AG04450 (cell line): Measurements from ENCODE around the gene MOXD1. TPM values are rescaled to one million over a fixed set of nuclear protein-coding genes. Genes with fewer than 3 reads are reported as not detected.
"Not testable (repeated sequence)": the region's sequence is repeated elsewhere in the genome, so short reads cannot be mapped to it uniquely, and the experiment has no call there.

Source experiments
- CTCF ChIA-PET: fragments of 300-600, 350-600 bp; formaldehyde crosslinking; extraction: SDS; loops from one replicate; lab custom pipeline; 2022; ENCODE audit warnings: antibody characterized with exemption, inconsistent platforms; lab: Charles Lee
- POLR2A ChIA-PET: fragments of 350-600 bp; formaldehyde crosslinking; extraction: SDS; loops from one replicate; lab custom pipeline; 2021; ENCODE audit warnings: antibody characterized with exemption, inconsistent platforms; lab: Yijun Ruan, JAX
- DNase-seq: peaks from one replicate; pipeline ENCODE4 v3.0.0-alpha.2; 2011; ENCODE audit warnings: low read depth, low spot score
- H3K27ac ChIP-seq: one replicate; pipeline ENCODE4 v1.5.1; 2012; ENCODE audit warnings: low read depth, low read length, control low read depth
- H3K27me3 ChIP-seq: one replicate; pipeline ENCODE4 v1.6.0; 2012; ENCODE audit warnings: low read length; ENCODE audit not compliant: control insufficient read depth, insufficient read depth
- H3K4me3 ChIP-seq: 2 replicates; pipeline ENCODE4 v1.5.1; 2011; ENCODE audit warnings: mild to moderate bottlenecking, low read depth, low read length, control low read depth
- H3K9me3 ChIP-seq: 2 replicates; pipeline ENCODE4 v1.5.1; 2012; ENCODE audit warnings: low read length; ENCODE audit not compliant: control insufficient read depth, insufficient read depth
- polyA plus RNA-seq: library from polyadenylated mRNA; depleted of rRNA; stranded (reverse); fragments of >200 nt; gene quantifications from 2 replicates; pipeline ENCODE4 v1.2.3, GENCODE V29; 2011
- TF ChIP-seq, protein P1 (sequence below): IDR thresholded peaks from 2 replicates; pipeline ENCODE4 v1.5.1; 2011; ENCODE audit warnings: low read depth, low read length, control low read depth, inconsistent platforms

The MOXD1 gene
- polyA plus RNA-seq, 1 experiment: 67.5 TPM

DNA sequence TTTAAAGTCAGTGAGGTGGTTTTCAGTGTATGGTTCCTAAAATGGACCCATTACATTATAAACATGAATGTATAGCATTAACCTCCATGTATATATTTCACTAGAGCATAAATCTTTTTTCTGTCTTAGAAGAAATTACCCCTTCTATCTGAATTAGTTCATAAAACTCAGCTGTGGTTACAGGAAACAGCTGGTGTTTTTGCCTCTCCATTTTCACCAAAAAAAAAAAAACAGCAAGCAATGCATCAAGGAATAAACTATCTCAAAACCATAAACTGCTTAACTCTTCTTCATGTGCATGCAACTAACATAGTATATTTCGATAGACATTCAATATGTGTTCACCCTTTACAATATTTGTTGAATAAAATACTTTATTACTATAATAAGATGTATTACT lies 40.2 kb downstream of the MOXD1 start:
- Histone ChIP-seq H3K4me3 (no peak overlapping the region), H3K27ac (no peak overlapping the region), H3K9me3 (no peaks in the 10 kb centered on the region), H3K27me3 (no peaks in the 10 kb centered on the region)
- no peak for DNase-seq
- ChIA-PET CTCF (interaction anchor here (0.6 to 1.5 kb wide), 3 partner anchors 63 to 81 kb away, joined by 3 to 4 read pairs (median 3); no protein-coding TSS in a partner anchor), POLR2A (interaction anchor here (0.6 kb wide), 1 partner anchor 27 kb away, joined by 4 read pairs; no protein-coding TSS in a partner anchor)
- TF ChIP-seq, protein P1, sequence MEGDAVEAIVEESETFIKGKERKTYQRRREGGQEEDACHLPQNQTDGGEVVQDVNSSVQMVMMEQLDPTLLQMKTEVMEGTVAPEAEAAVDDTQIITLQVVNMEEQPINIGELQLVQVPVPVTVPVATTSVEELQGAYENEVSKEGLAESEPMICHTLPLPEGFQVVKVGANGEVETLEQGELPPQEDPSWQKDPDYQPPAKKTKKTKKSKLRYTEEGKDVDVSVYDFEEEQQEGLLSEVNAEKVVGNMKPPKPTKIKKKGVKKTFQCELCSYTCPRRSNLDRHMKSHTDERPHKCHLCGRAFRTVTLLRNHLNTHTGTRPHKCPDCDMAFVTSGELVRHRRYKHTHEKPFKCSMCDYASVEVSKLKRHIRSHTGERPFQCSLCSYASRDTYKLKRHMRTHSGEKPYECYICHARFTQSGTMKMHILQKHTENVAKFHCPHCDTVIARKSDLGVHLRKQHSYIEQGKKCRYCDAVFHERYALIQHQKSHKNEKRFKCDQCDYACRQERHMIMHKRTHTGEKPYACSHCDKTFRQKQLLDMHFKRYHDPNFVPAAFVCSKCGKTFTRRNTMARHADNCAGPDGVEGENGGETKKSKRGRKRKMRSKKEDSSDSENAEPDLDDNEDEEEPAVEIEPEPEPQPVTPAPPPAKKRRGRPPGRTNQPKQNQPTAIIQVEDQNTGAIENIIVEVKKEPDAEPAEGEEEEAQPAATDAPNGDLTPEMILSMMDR: no peak

DNA sequence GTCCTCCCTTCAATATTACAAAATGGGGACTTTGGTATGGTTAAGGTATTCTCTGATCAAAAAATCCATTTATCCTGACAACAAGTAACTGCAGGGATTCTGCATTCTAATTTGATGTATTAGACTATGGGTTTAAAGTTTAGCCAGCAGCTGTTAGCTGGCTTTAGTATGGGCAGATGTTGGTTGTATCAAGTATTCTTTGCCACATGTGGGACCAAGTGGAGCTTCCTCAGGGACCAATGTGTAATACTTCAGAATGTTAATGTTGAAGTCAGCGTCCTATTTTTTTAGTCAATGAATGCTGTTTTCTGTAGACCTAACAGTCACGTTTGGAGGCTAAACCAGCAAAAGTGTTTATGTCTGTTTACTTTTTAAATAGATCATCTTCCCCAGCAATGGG lies 41.4 kb downstream of the MOXD1 start:
- no peaks in the 10 kb centered on the region for H3K27me3 ChIP-seq
- TF ChIP-seq, protein P1: no peak
- DNase-seq: no peak
- H3K9me3 ChIP-seq: peaks cover 1% of the 10 kb centered on the region; the same call in 1 of the 2 replicates
- no peak overlapping the region for H3K27ac ChIP-seq
- ChIA-PET CTCF (no interaction called here), POLR2A (no interaction called here)
- H3K4me3 ChIP-seq: no peak overlapping the region

DNA sequence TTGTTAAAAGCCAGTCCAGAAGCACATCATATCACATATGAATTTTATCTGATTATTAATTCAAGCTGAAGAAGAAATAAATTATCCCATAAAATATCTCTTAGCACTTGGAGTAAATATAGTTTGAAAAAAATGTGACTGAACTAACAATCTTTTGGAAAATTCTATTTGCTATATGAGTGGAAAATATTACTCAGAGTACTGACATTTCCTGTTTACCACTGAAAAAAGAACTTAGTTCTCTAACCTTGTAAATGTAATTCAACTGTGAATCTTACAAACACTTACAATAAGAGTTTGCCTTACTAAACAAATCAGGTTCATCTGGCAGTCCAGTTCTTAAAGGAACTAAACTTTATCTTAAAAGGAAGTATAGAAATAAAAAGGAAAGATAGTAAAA lies 44.2 kb downstream of the MOXD1 start:
- Histone ChIP-seq H3K9me3 (peaks cover 5% of the 10 kb centered on the region; the same call in 1 of the 2 replicates), H3K27me3 (no peaks in the 10 kb centered on the region), H3K27ac (no peak overlapping the region), H3K4me3 (no peak overlapping the region)
- no peak for DNase-seq
- POLR2A ChIA-PET: no interaction called here
- TF ChIP-seq, protein P1: no peak
- CTCF ChIA-PET: no interaction called here

DNA sequence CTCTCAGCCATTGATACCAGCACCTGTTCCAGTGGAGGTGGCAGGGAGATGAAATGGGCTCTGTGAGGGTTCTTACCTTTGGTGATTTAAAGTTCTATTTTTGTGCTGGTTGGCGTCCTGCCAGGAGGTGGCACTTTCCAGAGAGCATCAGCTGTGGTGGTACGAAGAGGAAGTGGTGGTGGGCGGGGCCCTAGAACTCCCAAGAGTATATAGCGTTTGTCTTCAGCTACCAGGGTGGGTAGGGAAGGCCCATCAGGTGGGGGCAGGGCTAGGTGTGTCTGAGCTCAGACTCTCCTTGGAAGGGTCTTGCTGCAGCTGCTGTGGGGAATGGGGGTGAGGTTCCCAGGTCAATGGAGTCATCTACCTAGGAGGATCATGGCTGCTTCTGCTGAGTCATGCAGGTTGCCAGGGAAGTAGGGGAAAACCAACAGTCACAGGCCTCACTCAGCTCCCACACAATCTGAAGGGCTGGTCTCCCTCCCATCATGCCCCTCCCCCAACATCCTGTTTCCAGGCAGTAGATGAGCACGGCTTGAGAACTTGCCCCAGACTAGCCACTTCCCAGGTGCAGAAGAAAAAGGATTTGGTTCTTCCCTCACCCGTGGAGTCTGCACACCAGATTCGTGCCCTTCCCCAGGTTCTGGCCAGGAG lies 46.6 kb downstream of the MOXD1 start:
- TF ChIP-seq, protein P1: no peak
- POLR2A ChIA-PET: no interaction called here
- no peak for DNase-seq
- H3K9me3 ChIP-seq: peaks cover 5% of the 10 kb centered on the region; the same call in 1 of the 2 replicates
- CTCF ChIA-PET: no interaction called here
- H3K27me3 ChIP-seq: no peaks in the 10 kb centered on the region
- no peak overlapping the region for H3K4me3 ChIP-seq
- H3K27ac ChIP-seq: no peak overlapping the region

DNA sequence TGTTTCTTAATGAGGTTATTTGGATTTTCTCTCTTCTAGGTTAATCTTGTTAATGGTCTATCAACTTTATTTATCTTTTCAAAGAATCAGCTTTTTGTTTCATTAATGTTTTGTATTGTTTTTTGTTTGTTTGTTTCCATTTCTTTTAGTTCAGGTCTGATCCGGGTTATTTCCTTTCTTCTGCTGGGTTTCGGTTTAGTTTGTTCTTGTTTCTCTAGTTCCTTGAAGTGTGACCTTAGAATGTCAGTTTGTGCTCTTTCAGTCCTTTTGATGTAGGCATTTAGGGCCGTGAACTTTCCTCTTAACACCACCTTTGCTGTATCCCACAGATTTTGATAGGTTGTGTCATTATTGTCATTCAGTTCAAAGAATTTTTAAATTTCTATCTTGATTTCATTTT lies 49.3 kb downstream of the MOXD1 start:
- POLR2A ChIA-PET: not testable (repeated sequence)

More for the DNA sequence above, 49.3 kb downstream of the MOXD1 start:
- DNase-seq, CTCF ChIA-PET, H3K27me3 ChIP-seq, H3K4me3 ChIP-seq, H3K27ac ChIP-seq, H3K9me3 ChIP-seq: not testable (repeated sequence)
